ENCODE data around the gene HMGXB4. TPM values are rescaled to one million over a fixed set of nuclear protein-coding genes. Genes with fewer than 3 reads are reported as not detected.

HMGXB4 gene
- total RNA-seq, 4 donors from 2014 or later: 13.8 to 24.7 (median 19.9) TPM

- DNase-seq: peak; percentile 74 to 86
- no peaks in the 10 kb centered on the region for H3K27me3 ChIP-seq
- peaks cover 32 to 47% of the 10 kb centered on the region in 2 donors for H3K4me1 ChIP-seq
- WGBS, 2 donors: 30 to 53% methylated on average over 10 to 14 of the region's 14 CpGs
- peak overlapping the region; percentile 73 to 88 (median 78) for H3K27ac ChIP-seq
- H3K36me3 ChIP-seq: peaks cover 7 to 8% of the 10 kb centered on the region in 2 donors
- no peaks in the 10 kb centered on the region for H3K9me3 ChIP-seq
- TF ChIP-seq CTCF (IDR thresholded peaks at IDR 0.05): no peak
- TF ChIP-seq POLR2A (IDR thresholded peaks at IDR 0.05): no peak
- no peak overlapping the region for H3K4me3 ChIP-seq (replicated peaks in 1 of 3)
- intact Hi-C loops (cut with DNase I): no loop called here
Observed at GRCh38 chr22:35313311-35314121, 56.2 kb downstream of the HMGXB4 start.

GRCh38 chr22:35314161-35314942, 57.1 kb downstream of the HMGXB4 start:
- Histone ChIP-seq H3K36me3 (peaks cover 10 to 14% of the 10 kb centered on the region in 2 donors), H3K4me1 (peaks cover 32 to 47% of the 10 kb centered on the region in 2 donors)

GRCh38 chr22:35315141-35315854, 58.0 kb downstream of the HMGXB4 start:
- H3K36me3 ChIP-seq: peaks cover 10 to 23% of the 10 kb centered on the region in 2 donors
- H3K27ac ChIP-seq: peak overlapping the region; percentile 22 to 73 (median 60)
- TF ChIP-seq POLR2A (IDR thresholded peaks at IDR 0.05) (no peak), CTCF (IDR thresholded peaks at IDR 0.05) (no peak)
- H3K9me3 ChIP-seq: no peaks in the 10 kb centered on the region
- H3K27me3 ChIP-seq: no peaks in the 10 kb centered on the region
- no peak overlapping the region for H3K4me3 ChIP-seq (replicated peaks in 1 of 3)
- WGBS, 2 donors: 80 to 85% methylated on average over 10 of the region's 12 CpGs
- intact Hi-C loops (cut with DNase I): no loop called here
- DNase-seq: peak in 1 of 2 donors; percentile 26
- peaks cover 32 to 47% of the 10 kb centered on the region in 2 donors for H3K4me1 ChIP-seq

More at GRCh38 chr22:35314161-35314942, 57.1 kb downstream of the HMGXB4 start:
- Histone ChIP-seq H3K9me3 (no peaks in the 10 kb centered on the region), H3K27me3 (no peaks in the 10 kb centered on the region), H3K4me3 (replicated peaks in 1 of 3) (no peak overlapping the region), H3K27ac (peak overlapping the region; percentile 73 to 88 (median 78))
- peak in 1 of 2 donors; percentile 13 for DNase-seq
- 80 to 88% methylated on average over 16 of the region's 16 CpGs for WGBS, 2 donors
- intact Hi-C loops (cut with DNase I): no loop called here
- no peak for TF ChIP-seq POLR2A (IDR thresholded peaks at IDR 0.05)
- TF ChIP-seq CTCF (IDR thresholded peaks at IDR 0.05): no peak

- no peak for TF ChIP-seq CTCF (IDR thresholded peaks at IDR 0.05)
- Histone ChIP-seq H3K4me3 (replicated peaks in 1 of 3) (no peak overlapping the region), H3K36me3 (peaks cover 10 to 23% of the 10 kb centered on the region in 2 donors), H3K27me3 (no peaks in the 10 kb centered on the region), H3K9me3 (no peaks in the 10 kb centered on the region), H3K27ac (peak overlapping the region; percentile 22 to 73 (median 60)), H3K4me1 (peaks cover 32 to 47% of the 10 kb centered on the region in 2 donors)
- intact Hi-C loops (cut with DNase I): no loop called here
- 64 to 75% methylated on average over 26 of the region's 27 CpGs for WGBS, 2 donors
- peak; percentile 75 to 82 for DNase-seq
Observed at GRCh38 chr22:35315855-35316745, 58.8 kb downstream of the HMGXB4 start.

Data from thyroid gland (tissue), 4 donors.